CD4-positive, alpha-beta T cell treated with Interleukin-21 for 1 hour (primary cell): ENCODE measurements around the gene IL11.

ENCODE experiments used
- DNase-seq: peaks from one replicate; pipeline ENCODE4 v3.0.0-alpha.2; 2020

IL11 gene

DNA sequence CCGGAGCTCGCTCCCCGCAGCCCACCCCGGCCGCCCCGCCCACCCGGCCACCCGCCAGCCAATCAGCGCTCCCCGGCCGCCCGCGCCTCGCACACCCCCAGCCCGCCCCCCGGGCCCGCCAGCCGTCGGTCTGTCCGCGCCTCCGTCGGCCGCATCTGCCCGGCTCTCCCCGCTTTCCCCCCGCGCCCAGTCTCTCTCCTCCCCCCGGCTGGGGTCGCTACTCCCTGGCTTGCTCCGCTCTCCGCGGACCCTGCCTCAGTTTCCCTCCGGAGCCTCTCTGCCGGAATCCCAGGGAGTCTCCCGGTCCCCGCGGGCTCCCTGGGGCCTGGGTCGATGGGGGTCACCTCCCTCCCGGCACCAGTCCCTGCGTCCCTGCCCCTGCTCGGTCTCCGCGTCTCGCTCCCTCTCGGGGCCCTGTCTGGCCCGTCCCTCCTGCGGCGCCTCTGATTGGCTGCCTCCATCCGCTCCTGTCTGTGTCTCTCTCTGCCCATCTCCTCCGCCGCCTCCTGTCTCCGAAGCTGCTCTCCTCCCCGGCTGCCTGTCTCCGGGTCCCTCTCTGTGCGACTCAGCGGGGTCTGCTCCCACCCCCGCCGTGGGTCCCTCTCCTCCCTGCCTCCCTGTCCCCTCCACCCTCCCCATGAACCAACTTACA lies 484 bp downstream of the IL11 start:
- no peak for DNase-seq

DNA sequence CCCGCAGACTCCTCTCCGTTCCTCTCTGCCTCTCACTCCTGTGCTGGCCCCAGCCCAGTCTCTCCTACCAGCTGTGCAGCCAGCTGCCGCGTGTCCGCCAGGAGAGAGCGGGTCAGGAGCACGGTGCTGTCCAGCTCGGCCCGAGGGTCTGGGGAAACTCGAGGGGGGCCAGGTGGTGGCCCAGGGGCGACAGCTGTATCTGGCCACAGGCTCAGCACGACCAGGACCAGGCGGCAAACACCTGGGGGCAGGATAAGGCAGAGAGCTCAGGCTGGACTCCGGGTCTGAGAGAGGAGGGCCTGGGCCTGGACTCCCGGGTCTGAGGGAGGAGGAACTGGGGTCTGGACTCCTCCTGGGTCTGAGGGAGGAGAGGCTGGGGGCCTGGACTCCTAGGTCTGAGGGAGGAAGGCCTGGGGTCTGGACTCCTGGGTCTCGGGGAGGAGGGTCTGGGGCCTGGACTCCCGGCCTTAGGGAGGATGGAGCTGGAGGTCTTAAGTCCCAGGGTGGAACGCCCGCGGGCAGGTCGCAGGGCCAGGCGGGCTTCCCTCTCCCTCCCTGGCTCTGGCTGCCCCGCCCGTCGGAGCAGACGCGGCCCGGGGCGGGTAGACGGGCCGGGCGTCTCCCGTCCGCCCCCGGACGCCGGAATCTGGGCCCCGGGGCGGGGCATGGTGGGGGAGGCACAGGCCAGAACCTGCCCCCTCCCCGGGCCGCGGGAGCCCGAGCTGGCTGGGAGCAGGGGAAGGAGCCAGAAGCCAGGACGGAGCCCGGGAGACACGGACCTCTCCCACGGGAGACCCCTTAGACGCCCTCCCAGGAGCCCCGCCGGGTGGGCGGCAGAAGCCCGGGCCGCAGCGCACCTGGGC lies 1.3 kb downstream of the IL11 start:
- no peak for DNase-seq

DNA sequence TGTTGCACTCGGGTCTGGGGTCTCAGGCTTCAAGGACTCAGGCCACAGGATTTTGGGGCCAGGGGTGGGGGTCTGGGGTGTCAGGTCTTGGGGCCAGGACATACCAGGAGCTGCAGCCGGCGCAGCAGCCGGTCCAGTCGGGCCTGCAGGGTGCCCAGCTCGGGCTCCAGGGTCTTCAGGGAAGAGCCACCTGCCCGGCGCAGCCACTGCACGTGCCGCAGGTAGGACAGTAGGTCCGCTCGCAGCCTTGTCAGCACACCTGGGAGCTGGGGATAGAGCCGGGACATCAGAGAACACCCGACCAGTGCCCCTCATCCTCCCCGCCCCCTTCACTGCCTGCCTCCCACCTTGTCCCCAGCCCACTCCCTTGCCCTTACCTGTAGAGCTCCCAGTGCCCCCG lies 2.2 kb downstream of the IL11 start:
- no peak for DNase-seq

DNA sequence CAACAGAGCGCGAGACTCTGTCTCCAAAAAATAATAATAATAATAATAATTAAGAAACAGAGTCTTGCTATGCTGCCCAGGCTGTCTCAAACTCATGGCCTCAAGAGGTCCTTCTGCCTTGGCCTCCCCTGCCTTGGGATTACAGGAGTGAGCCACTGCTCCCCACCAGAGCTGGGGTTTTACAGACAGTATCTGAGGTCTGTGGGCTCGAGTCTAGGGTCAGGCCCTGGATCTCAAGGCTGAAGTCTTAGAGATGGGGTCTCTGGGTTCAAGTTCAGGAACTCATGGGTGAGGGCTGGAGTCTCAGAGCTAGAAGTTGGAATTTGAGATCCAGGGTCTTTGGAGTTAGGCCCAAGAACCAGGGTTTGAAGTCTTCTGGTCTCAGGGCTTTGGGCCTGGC lies 3.5 kb downstream of the IL11 start:
- no peak for DNase-seq

DNA sequence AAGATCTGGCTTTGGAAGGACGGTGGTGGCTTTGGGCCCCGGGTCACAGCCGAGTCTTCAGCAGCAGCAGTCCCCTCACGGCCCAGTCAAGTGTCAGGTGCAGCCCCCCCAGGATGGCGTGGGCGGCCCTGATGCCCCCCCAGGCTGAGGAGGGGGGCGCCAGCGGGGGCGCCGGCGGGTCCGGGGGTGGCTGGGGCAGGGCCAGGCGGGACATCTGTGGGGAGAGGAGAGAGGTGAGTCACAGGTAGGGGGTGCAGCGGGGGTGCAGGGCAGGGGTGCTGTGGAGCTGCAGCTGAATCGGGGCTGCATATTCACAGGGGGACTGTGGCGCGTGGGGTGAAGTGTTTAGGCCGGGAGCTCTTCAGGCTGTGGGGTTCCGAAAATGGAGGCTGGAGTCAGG lies 4.3 kb downstream of the IL11 start:
- no peak for DNase-seq

DNA sequence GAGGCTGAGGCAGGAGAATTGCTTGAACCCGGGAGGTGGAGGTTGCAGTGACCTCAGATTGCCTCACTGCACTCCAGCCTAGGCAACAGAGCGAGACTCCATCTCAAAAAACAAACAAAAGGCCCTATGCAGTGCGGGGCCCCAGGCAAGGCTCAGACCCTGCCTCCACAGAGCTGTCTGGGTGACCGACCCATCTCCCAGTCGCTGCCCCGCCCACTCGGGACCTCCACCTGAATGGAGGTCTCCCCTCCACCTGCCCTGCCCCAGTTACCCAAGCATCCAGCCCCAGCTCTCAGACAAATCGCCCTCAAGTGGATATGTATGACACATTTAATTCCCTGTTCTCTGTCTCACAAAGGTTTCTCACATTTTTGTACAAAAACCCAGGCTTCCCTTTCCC lies 5.0 kb downstream of the IL11 start:
- no peak for DNase-seq

DNA sequence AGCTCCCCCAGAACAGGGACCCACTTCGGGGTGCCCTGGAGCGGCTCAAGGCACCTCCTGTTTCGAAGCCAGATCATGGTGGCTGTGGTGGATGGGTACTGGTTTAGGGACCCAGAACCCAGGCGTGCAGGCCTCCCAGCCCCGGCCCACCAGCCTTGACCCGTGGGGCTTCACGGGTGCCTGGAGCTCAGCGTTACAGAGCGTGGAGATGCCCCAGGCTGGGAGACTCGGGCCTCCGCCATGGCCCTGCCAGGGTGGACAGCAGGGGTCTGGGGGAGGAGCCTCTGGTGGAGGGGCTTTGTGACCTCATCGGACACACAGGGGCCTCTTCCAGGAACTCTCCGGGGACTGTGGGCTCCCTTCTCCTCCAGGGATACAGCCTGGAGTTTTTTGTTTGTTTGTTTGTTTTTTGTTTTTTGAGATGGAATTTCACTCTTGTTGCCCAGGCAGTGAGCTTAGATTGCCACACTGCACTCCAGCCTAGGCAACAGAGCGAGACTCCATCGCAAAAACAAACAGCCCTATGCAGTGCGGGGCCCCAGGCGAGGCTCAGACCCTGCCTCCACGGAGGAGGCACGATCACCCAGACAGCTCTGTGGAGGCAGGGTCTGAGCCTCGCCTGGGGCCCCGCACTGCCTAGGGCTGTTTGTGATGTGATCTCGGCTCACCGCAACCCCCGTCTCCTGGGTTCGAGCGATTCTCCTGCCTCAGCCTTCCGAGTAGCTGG lies 7.1 kb downstream of the IL11 start, which contains the start of gene GARIN5B:
Gene GARIN5B, minus strand, starts transcription at position 271 of the 727 bp plus-strand sequence. Its CDS starts 194 bp downstream, at position 77.
- no peak for DNase-seq

DNA sequence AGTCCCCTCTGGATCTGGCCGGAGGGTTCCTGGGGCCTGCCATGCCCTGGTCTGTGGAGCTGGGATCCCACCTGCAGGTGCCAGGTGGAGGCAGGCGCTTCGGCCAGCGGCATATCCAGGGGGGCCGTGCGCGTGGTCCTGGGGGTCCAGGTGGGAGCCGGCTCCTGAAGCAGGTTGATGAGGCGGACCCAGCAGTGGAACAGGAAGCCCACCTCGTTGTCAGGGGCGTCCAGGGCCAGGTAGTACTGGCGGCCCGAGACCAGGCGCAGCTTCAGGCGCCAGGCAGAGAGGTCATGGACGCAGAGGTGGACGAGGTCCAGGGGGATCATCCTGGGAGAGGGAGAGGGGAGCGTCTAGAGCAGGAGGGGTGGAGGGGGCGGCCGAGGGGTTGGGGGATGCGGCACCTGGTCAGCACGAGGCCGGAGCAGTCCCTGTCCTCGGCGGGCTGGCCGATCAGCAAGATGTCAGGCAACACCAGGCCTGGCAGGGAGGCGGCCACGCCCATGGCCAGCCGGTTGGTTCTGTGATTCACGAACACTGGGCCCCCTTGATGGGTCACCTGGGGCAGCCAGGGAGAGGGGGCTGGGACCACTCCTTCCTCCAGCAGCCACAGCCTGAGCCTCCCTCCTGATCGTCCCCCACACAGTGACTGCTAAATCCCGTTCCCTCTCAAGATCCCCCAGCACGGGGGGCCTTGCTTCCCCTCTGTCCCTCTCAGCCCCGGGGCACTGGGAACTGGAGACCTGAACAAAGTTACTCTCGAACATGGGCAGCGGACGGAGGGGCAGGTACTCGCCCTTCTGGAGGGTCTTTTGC lies 7.9 kb downstream of the IL11 start:
- DNase-seq, result no peak

DNA sequence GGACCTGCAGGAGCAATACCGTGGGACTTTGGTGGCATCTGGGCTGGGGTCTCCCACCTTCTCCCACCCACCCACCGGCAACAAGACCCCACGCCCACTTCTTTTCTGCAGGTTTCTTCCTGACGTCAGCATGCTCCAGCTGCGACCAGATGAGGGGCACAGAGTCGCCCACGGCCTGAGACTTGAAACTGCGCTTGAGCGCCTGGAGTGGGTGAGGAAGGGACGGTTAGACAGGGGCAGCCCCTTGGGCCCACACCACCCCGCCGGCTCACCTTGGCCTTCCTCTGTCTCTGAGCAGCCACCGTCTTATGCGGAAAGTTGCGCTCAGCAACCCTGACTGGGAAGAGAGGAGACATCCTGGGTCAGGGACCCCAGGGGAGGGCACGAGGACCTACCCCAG lies 9.4 kb downstream of the IL11 start:
- no peak for DNase-seq

DNA sequence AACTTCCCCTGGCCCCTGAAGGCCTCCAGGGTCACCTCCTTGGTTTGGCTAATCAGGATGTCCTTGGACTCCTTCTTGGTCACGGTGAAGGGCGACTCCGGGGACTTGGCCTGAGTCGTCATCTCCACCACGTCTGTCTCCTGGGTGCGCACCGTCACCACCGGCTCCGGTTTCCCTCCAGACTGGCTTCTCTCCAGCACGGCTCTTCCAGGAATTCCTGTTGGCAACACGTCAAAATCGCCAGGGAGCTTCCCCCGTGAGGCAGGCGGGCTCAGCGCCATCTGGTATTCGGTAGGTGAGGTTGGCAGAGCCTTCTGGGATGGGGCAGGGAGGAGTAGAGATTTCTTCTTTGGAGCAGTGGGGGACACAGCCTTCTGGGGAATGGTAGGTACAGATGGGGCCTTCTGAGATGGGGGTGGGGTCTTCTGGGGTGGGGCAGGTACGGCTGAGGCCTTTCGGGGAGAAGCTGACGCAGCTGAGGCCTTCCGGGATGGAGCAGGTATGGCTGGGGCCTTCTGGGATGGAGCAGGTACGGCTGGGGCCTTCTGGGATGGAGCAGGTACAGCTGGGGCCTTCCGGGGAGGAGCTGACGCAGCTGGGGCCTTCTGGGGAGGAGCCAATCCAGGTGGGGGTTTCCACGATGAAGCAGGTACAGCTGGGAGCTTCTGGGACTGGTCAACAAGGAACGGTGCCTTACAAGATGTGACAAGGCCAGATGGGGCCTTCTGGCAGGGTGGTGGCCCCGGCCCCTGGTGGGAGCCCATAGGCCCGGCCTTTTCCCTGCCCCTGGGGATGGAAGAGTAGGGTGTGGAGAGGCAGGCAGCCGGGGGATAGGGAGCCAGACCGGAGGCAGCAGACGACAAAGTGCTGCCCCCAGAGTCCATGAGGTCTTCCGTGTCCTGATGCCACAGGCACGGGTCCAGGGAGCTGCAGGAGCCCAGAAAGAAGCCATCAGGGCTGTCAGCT lies 11.0 kb downstream of the IL11 start:
- DNase-seq, result no peak

DNA sequence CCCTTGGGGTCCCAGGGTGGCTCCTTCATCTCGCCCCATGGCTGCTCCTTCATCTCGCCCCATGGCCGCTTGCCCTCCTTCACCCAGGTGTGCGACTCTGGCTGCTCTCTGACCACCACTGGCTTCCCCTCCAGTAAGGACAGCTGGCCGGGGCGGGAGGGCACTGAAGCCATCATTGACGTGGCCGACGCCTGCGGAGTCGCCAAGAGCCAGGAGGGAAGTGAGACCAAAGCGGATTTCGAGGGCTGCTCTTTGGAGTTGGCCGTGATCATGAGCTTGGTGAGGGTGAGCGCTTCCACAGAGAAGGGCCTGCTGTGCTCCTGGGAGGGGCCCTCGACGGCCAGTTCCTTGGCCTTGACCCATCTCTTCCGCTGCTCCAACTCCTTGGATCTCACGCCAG lies 11.8 kb downstream of the IL11 start:
- DNase-seq, result no peak

DNA sequence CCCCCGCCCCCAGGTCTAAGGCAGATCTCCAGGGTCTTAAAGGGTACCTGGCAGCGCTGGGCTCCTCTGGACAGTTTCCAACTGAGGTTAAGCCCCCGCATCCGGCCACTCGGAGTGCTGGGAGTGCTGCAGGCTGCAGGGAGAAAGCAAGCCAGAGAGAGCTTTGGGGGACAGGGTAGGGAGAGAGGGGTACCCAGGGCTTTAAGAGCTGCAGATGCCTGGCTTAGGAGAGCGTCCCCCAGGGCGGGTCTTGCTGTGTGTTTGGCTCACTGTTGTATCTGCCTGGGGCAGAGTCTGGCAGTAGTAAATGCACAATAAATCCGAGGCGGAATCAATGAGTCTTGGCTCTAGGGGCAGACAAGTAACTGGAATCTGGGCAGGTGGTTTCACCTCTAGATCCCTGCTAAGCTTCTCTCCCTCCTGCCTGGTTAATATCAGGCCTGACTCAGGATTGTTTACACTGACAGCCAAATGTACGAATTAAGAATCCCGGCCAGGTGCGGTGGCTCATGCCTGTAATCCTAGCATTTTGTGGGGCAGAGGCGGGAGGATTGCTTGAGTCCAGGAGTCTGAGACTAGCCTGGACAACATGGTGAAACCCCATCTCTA lies 14.9 kb downstream of the IL11 start:
- no peak for DNase-seq

DNA sequence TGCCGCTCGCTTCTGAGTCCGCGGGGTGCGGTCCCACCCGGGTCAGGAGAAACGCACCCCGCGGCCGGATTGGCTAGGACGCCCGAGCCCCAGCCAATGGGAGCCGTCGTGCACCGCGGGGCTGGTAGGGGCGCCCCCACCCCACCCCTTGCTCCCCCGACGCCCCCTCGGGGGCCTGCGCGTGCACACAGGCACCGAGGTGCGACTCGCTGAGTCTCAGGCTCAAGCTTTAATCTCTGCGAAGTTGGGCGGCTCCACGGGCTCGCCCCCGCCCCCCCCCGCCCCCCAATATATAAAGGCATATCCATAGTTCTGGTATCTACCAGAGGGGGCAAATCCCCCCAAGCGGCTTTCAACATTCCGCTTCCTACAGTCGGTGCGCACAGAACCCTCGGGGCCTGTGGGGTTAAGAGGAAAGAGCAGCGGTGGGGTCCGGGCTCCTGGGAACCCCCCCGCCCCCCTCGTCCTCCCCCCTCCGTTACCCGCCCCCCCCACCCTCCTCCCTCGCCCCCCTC lies 15.5 kb downstream of the IL11 start, which contains the start of gene COX6B2:
Gene COX6B2, minus strand, starts transcription at position 22 of the 515 bp plus-strand sequence. CDS start 198 bp downstream, outside the sequence.
- no peak for DNase-seq

DNA sequence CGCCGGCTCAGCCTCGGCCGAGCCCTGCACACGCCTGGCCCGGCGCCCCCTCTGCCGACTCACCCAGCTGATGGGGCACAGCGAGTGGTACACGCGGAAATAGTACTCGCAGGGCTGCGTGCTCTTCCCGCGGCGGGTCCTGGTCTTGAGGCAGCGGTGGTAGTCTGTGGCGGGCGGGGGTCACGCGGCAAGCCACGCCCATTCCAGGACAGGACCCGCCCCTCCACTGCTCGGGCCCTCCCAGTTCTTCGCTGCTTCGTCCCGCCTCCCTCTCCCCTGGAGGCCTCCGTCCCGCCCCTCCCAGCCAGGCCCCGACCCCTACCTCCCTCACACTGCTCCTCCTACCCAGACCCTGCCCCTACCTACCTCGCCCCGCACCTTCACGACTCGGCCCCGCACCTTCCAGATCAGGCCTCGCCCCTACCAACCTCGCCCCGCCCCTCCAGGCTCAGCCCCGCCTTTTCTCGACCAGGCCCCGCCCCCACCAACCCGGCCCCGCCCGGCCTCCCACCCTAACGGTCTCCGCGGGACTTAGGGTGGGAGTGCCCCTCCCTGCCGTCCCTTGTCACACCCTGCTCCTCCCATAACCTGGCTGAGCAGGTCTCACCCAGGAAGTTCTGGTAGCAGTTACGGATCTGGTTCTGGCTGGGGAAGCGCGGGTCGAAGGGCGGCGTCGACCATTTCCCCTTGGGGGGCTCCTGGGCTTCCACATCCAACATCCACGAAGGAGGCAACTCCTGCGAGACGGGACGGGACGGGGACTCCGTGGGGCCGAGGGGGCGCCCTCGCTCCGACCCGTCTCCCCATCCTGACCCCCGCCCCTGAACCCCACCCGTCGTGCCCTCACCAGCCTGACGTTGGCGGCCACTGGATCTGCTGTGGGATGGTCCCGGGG lies 16.2 kb downstream of the IL11 start:
- peak; percentile 79 for DNase-seq

DNA sequence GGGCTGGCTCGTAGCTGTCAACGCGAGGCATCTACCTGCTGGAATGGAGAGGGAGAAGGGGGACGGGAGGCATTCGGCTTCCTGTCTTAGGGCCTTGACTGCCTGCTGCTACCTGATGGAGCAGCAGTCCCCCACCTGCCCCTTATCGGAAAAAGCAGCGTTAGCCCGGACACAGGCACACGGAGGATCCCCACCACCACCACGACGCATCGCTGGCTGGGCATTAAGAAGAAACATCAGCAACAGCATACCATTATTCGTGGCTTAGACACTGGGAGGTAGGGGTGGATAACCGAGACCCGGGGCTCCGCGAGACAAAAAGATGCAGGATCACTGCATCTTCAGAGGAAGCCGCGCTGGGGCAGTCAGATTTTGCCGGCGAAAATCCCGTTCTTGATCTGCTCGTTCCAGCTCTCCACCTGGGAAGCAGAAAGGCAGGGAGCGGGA lies 16.9 kb downstream of the IL11 start:
- no peak for DNase-seq

DNA sequence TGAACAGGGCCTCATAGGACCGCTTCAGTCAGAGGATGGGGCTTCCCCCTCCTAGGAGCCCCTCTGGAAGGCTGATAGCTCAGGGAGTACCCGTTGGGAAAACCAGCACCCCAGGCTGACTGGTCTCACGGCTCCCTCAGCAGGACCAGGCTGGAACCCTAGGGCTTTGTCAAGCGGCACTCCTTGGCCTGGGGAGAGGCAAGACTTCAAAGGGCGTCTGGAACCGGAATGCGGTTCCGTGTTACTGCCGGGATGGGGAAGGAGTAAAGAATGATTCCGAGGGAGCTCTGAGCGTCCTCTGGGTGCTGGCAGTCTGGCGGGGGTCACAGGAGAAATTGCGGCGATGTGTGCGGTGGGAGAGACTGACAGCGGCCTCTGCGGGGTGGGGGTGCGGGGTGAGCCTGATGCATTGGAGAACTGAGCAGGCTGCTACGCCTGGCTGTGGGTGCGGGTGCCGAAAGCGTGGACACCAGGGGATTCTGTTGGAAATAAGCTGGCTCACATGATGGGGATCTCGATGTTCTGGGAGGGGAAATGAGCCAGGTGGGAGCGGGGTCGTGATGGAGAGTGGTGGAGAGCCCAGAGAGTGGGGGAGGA lies 17.6 kb downstream of the IL11 start:
- no peak for DNase-seq

DNA sequence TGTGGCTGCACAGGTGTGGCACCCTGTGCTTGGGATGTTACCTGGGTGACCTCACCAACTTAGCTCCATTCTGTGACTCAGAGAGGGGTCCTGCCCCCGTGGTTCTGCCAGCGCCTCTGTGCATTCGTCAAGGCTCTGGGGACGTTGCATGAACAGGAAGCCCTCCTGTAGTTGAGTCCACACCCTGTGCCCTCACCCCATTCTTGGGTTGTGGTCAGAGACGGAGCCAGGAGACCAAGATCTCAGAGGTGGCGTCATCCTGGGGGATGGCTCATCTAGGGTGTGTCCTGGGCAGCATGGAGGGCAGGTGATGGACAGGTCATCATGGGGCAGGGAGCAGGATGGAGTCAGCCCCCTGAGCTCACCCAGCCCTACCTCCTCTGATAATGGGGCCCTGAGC lies 18.2 kb downstream of the IL11 start:
- no peak for DNase-seq

DNA sequence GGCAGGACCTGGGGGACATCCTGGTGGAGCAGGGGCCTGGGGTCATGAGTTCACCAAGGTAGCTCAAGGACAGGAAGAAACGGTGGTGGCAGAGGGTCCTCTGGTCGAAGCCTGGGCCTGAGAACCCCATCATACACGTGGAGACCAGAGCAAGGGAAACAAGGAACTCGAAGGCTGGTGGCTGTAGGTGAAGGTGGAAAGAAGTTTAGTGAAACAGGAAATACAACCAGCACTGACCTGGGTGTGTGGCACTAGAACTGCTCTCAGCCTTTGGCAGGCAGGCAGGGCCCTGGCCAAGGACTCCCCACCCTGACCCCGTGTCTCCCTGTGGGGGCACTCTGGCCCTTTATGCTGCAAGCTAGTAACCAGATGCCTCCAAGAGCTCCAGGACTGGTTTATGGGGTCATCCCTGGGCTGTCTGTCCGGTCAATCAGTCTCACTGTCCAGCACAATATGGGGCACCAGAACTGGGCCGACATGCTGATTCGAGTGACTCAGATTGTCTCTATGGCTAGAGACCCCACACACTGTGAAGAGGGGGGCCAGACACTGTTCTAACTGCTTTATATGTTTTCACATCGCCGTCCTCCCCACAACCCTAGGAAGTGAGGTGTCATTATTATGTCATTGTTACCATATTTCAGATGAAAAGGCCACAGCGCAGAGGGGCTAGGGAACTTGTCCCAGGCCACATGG lies 19.5 kb downstream of the IL11 start:
- no peak for DNase-seq
